IMR-90 (cell line): ENCODE data around the gene GFAP. TPM values are rescaled to one million over a fixed set of nuclear protein-coding genes. Genes with fewer than 3 reads are reported as not detected.

Experiments used
- ATAC-seq: fragments of 200-7000 bp; cut with Tn5 transposase; 2 replicates; pipeline ENCODE4 v1.9.1; 2020; ENCODE audit warnings: low read depth, mild to moderate bottlenecking, moderate library complexity
- BruUV-seq: library from RNA; stranded (reverse); fragments of 400-500 nt; replicated peaks from 2 replicates; lab custom pipeline; 2021; lab: Mats Ljungman, UMichigan
- CTCF ChIA-PET: fragments of 300-600 bp; formaldehyde crosslinking; extraction: SDS; loops from one replicate; lab custom pipeline; 2021; ENCODE audit warnings: antibody characterized with exemption; lab: Yijun Ruan, JAX
- POLR2A ChIA-PET: fragments of 300-600 bp; sonication (Branson Sonifier 250); formaldehyde crosslinking; loops from one replicate; lab custom pipeline; 2022; ENCODE audit warnings: antibody characterized with exemption; ENCODE audit not compliant: unreplicated experiment; lab: Charles Lee
- DNase-seq: peaks from one replicate; pipeline ENCODE4 v3.0.0; 2013
- H2AFZ ChIP-seq: replicated peaks from 2 replicates; pipeline ENCODE3; 2013; ENCODE audit warnings: low read length, mild to moderate bottlenecking; ENCODE audit not compliant: poor library complexity
- H2AK5ac ChIP-seq: 2 replicates; pipeline ENCODE4 v1.6.1; 2013; ENCODE audit warnings: low read depth, low read length, inconsistent platforms
- H2AK9ac ChIP-seq: replicated peaks from 2 replicates; pipeline ENCODE3; 2013; ENCODE audit warnings: mild to moderate bottlenecking, low read depth, low read length, moderate library complexity; ENCODE audit not compliant: poor library complexity
- H2BK120ac ChIP-seq: 2 replicates; pipeline ENCODE4 v1.6.1; 2013; ENCODE audit warnings: low read depth, low read length, inconsistent platforms
- H2BK15ac ChIP-seq: 3 replicates; pipeline ENCODE4 v1.6.1; 2013; ENCODE audit warnings: low read depth, low read length, inconsistent platforms
- H2BK20ac ChIP-seq: 2 replicates; pipeline ENCODE4 v1.6.1; 2013; ENCODE audit warnings: low read depth, mild to moderate bottlenecking, inconsistent platforms, low read length, moderate library complexity
- H2BK5ac ChIP-seq: 2 replicates; pipeline ENCODE4 v1.6.1; 2013; ENCODE audit warnings: mild to moderate bottlenecking, low read depth, low read length, inconsistent platforms; ENCODE audit not compliant: poor library complexity, severe bottlenecking
- H3K14ac ChIP-seq: replicated peaks from 2 replicates; pipeline ENCODE4 v1.6.1; 2013; ENCODE audit warnings: low read depth, low read length, inconsistent platforms
- H3K18ac ChIP-seq: 2 replicates; pipeline ENCODE4 v1.6.1; 2013; ENCODE audit warnings: low read depth, low read length, control low read depth
- H3K23ac ChIP-seq: 2 replicates; pipeline ENCODE4 v1.6.1; 2013; ENCODE audit warnings: low read depth, low read length, inconsistent platforms
- H3K27ac ChIP-seq: 2 replicates; pipeline ENCODE4 v1.5.1; 2013; ENCODE audit warnings: mild to moderate bottlenecking, control low read depth, low read length; ENCODE audit not compliant: insufficient read depth
- H3K27me3 ChIP-seq: 2 replicates; pipeline ENCODE4 v1.6.1; 2013; ENCODE audit warnings: low read length; ENCODE audit not compliant: control insufficient read depth, insufficient read depth
- H3K36me3 ChIP-seq: 2 replicates; pipeline ENCODE4 v1.6.1; 2013; ENCODE audit warnings: low read length, mixed read lengths; ENCODE audit not compliant: control insufficient read depth, insufficient read depth
- H3K4ac ChIP-seq: 2 replicates; pipeline ENCODE4 v1.6.1; 2013; ENCODE audit warnings: low read depth, low read length, inconsistent platforms
- H3K4me1 ChIP-seq: 2 replicates; pipeline ENCODE4 v1.6.1; 2013; ENCODE audit warnings: low read length, mixed read lengths; ENCODE audit not compliant: control insufficient read depth, insufficient read depth
- H3K4me2 ChIP-seq: 2 replicates; pipeline ENCODE4 v1.6.1; 2013; ENCODE audit warnings: low read depth, mild to moderate bottlenecking, control low read depth, low read length, moderate library complexity
- H3K4me3 ChIP-seq: 2 replicates; pipeline ENCODE4 v1.5.1; 2013; ENCODE audit warnings: low read depth, mild to moderate bottlenecking, control low read depth, low read length, moderate library complexity; ENCODE audit not compliant: insufficient read depth
- H3K56ac ChIP-seq: 2 replicates; pipeline ENCODE4 v1.6.1; 2013; ENCODE audit warnings: low read length, inconsistent platforms; ENCODE audit not compliant: insufficient read depth; ENCODE audit errors: extremely low read depth
- H3K79me1 ChIP-seq, 2 experiments: 2 replicates each; pipeline ENCODE4 v1.6.1; 2013; ENCODE audit warnings: low read length in 2 of 2, inconsistent platforms in 1 of 2, low read depth in 1 of 2
- H3K9ac ChIP-seq: 2 replicates; pipeline ENCODE4 v1.6.1; 2013; ENCODE audit warnings: low read depth, low read length, control low read depth
- H3K9me1 ChIP-seq: 2 replicates; pipeline ENCODE4 v1.6.1; 2013; ENCODE audit warnings: low read length, inconsistent platforms; ENCODE audit not compliant: insufficient read depth
- H3K9me3 ChIP-seq: 2 replicates; pipeline ENCODE4 v1.6.1; 2013; ENCODE audit warnings: low read length; ENCODE audit not compliant: control insufficient read depth, insufficient read depth
- H4K20me1 ChIP-seq: 2 replicates; pipeline ENCODE4 v1.6.1; 2013; ENCODE audit warnings: low read length, inconsistent platforms; ENCODE audit not compliant: insufficient read depth
- H4K5ac ChIP-seq: 2 replicates; pipeline ENCODE4 v1.6.1; 2013; ENCODE audit warnings: mild to moderate bottlenecking, low read depth, low read length, control low read depth
- H4K8ac ChIP-seq, 2 experiments: 2 replicates each; pipeline ENCODE4 v1.6.1; 2013; ENCODE audit warnings: low read depth in 2 of 2, low read length in 2 of 2, control low read depth in 1 of 2, inconsistent platforms in 1 of 2
- H4K91ac ChIP-seq: 2 replicates; pipeline ENCODE4 v1.6.1; 2013; ENCODE audit warnings: low read depth, low read length, inconsistent platforms; ENCODE audit not compliant: insufficient read depth
- CEBPB ChIP-seq: IDR thresholded peaks from 2 replicates; pipeline ENCODE4 v1.6.1; 2012; ENCODE audit warnings: low read depth, low read length, improper control_type of control experiment
- MAFK ChIP-seq: IDR thresholded peaks from 2 replicates; pipeline ENCODE4 v1.6.1; 2012; ENCODE audit warnings: low read depth, low read length, improper control_type of control experiment
- NFE2L2 ChIP-seq: fragments of 150-350 bp; IDR thresholded peaks from 2 replicates; pipeline ENCODE4 v1.6.1; 2016; ENCODE audit warnings: low read depth, mild to moderate bottlenecking, low read length
- POLR2A ChIP-seq: IDR thresholded peaks from 2 replicates; pipeline ENCODE4 v1.6.1; 2012; ENCODE audit warnings: mild to moderate bottlenecking, low read depth, low read length
- RAD21 ChIP-seq: IDR thresholded peaks from 2 replicates; pipeline ENCODE4 v1.6.1; 2012; ENCODE audit warnings: low read length, improper control_type of control experiment
- RCOR1 ChIP-seq: IDR thresholded peaks from 2 replicates; pipeline ENCODE4 v1.6.1; 2012; ENCODE audit warnings: mild to moderate bottlenecking, low read length, improper control_type of control experiment; ENCODE audit not compliant: insufficient replicate concordance
- RFX5 ChIP-seq: IDR thresholded peaks from 2 replicates; pipeline ENCODE4 v1.8.0; 2012; ENCODE audit warnings: low read depth, mild to moderate bottlenecking, low read length, moderate library complexity
- WGBS, 2 experiments: methylation state at CpG; one replicate each; pipeline versions ENCODE4 v1.1.5 to v1.1.7; 2013; ENCODE audit warnings: missing lambda C conversion rate in 2 of 2; ENCODE audit not compliant: insufficient read length in 1 of 2; ENCODE audit errors: extremely low coverage in 2 of 2; 5-methylcytosine and 5-hydroxymethylcytosine counted together
- dilution Hi-C: fragments of 300-500 bp; cut with HindIII; formaldehyde crosslinking; loops from one replicate; pipeline ENCODE4 v1.14.3; 2018; ENCODE audit warnings: low sequenced_read_pairs; ENCODE audit not compliant: unreplicated experiment
- in situ Hi-C: fragments of 300-500 bp; cut with MboI; formaldehyde crosslinking; loops from 3 replicates; pipeline ENCODE4 v1.14.3; 2019; ENCODE audit warnings: low sequenced_read_pairs, inconsistent platforms, mixed read lengths
- intact Hi-C: fragments of 100-400 bp; cut with micrococcal nuclease; formaldehyde crosslinking; loops from 2 replicates; pipeline ENCODE4 v1.10.0; 2022
- polyA plus RNA-seq, 3 experiments: library from polyadenylated mRNA; depleted of rRNA; stranded (reverse); fragments of >200 nt; gene quantifications; 2 replicates each; pipeline ENCODE4 v1.2.3, GENCODE V29; 2012; ENCODE audit warnings: low replicate concordance in 1 of 3
- total RNA-seq: library from RNA; depleted of rRNA; stranded (reverse); fragments of >200 nt; gene quantifications from 2 replicates; pipeline ENCODE4 v1.2.3, GENCODE V29; 2012

Gene GFAP
- total and polyA plus RNA-seq, 2 of the 4 experiments (the other 2 are of a cell fraction) = 0.18 to 0.19 TPM

- in situ Hi-C loops (no loop called here), intact Hi-C loops (no loop called here), dilution Hi-C loops (no loop called here)
- Histone ChIP-seq H3K36me3 (no peaks in the 10 kb centered on the region), H2BK120ac (peak overlapping the region; percentile 100; the same call in 1 of the 2 replicates), H3K14ac (peak overlapping the region; percentile 96; the same call in 1 of the 2 replicates), H3K56ac (no peak overlapping the region), H3K4me2 (no peak overlapping the region), H2BK5ac (no peak overlapping the region), H4K8ac (peak overlapping the region in 1 of 2 experiments; percentile 98; a peak in 1 of 4 replicates), H2AFZ (no peak overlapping the region), H2BK15ac (peak overlapping the region; percentile 96; the same call in 2 of the 3 replicates), H3K4ac (peak overlapping the region; percentile 99), H3K18ac (no peak overlapping the region), H2AK5ac (peak overlapping the region; percentile 97), H3K9me3 (no peaks in the 10 kb centered on the region), H3K9me1 (peaks cover 39% of the 10 kb centered on the region), H4K20me1 (no peaks in the 10 kb centered on the region; the same call in 1 of the 2 replicates), H3K27ac (no peak overlapping the region), H4K91ac (peak overlapping the region; percentile 98), H2AK9ac (no peak overlapping the region), H4K5ac (no peak overlapping the region), H2BK20ac (peak overlapping the region; percentile 96; the same call in 1 of the 2 replicates), H3K4me1 (peaks cover 31% of the 10 kb centered on the region), H3K9ac (no peak overlapping the region), H3K27me3 (no peaks in the 10 kb centered on the region), H3K4me3 (no peak overlapping the region), H3K79me1 (peaks cover 0 to 16% of the 10 kb centered on the region in 2 experiments; a peak in 2 of 4 replicates), H3K23ac (peak overlapping the region; percentile 57; the same call in 1 of the 2 replicates)
- ChIA-PET POLR2A (interaction anchor here (0.5 kb wide), 1 partner anchor 248 kb away, joined by 4 read pairs; no protein-coding TSS in a partner anchor), CTCF (no interaction called here)
- WGBS, 2 experiments = 96% methylated on average over 29 of the region's 35 CpGs; no CpG with 5 or more reads in 1 of the 2 experiments
- TF ChIP-seq CEBPB (no peak), RFX5 (no peak), MAFK (no peak), RAD21 (no peak), RCOR1 (no peak), POLR2A (no peak), NFE2L2 (no peak)
- no peak for DNase-seq
- no TSS peak for BruUV-seq
- ATAC-seq = no peak
Observed at GRCh38 chr17:44904001-44904984, 11.0 kb downstream of the GFAP start.
